HG02588 (cell line): ENCODE data around the gene DNAJC6.

Experiments used
- ATAC-seq: cut with Tn5 transposase; IDR thresholded peaks from one replicate; pipeline ENCODE4 v1.9.1; 2021; ENCODE audit warnings: mild to moderate bottlenecking, moderate library complexity; ENCODE audit not compliant: unreplicated experiment

Gene DNAJC6

DNA sequence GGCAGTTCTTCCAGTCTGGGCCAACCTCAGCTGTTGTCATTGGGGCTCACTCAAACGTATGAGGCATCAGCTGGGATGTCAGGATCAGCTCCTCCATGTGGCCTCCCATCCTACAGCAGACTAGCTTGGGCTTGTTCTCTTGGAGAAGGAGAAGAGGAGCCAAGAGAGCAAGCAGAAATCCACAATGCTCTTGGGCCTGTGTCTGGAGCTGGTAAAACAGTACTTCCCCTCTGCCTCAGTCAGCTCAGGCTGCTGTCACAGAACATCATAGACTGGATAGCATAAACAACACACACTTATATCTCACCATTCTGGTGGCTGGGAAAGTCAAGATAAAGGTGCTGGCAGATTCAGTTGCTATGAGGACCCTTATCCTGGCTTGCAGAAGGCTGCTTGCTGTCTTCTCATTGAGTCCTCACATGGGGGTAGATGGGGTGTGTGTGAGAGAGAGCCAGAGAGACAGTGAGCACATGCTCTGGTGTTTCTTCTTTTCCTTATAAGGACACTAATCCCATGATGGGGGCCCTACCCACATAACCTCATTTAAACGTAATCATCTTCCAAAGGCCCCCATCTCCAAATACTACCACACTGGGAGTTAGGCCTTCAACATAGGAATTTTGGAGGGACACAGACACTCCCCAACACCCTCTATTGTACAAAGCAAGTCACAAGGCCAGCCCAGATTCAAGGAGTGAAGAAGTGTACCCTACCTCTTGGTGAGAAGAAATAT is 16.3 kb upstream of the DNAJC6 start:
- ATAC-seq, result no peak

- ATAC-seq, result no peak
Observed at GRCh38 chr1:65297706-65298105, 11.6 kb upstream of the DNAJC6 start.

DNA sequence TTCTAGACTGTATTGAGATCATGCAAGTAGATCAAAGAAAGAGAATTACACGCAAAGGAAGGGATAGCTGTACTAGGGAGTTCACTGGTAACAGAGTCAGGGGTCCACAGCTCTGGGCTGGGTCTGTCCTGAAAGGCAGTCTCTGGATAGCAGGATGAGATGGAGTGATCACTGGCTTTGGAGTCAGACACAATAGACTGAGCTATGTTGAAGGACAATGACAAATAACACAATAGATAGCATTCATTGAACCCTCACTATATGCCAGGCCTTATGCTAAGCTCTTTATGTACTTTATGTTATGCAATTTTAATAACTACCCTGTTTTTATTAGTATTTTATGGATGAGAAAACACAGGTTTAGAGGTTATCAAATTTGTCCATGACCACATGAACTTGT is 10.0 kb upstream of the DNAJC6 start:
- ATAC-seq, result no peak

DNA sequence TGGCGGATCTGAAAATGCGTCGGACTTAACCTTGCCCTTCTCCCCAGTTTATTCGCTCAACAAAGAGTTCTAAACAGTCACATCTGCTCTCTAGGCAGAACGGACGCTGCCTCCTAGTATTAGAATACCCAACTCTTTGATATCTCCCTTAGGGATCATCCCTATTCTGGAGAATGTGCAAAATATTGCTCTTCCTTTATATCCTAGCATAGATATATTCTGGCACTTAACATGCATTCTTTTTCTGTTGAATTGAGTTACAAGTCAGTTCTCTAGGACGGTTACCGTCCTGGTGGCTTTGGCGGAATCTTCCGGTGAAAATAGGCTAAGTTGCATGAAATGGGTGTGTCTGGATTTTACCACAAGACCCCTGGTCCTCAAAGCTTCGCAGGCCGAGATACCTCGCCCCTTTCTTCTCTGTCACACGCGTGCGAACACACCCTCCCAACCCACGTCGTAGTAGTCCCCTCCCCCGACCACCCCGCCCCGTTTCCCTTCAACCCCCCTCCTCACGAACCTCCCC is 501 bp upstream of the DNAJC6 start:
- no peak for ATAC-seq

GRCh38 chr1:65310078-65310587 is 790 bp downstream of the DNAJC6 start:
- ATAC-seq, result no peak

GRCh38 chr1:65311760-65312159 is 2.4 kb downstream of the DNAJC6 start:
- ATAC-seq, result no peak

DNA sequence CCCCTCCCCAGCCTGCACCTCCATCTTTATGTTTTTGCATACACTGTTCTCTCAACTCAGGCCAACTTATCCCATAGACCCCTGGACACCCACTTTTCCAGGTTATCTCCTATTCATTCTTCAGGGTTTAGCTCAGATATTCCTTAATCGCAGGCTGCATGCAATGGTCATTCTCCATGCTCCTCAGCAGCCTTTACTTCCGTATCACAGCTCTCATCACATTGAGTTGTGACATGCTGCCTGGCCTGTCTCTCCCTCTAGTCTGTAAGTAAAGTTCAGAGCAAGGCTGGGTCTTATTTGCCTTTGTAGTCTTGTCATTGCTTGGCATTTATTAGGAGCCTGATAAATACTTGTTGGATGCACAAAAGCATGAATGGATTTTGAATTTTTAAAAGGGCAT is 6.9 kb downstream of the DNAJC6 start:
- no peak for ATAC-seq

DNA sequence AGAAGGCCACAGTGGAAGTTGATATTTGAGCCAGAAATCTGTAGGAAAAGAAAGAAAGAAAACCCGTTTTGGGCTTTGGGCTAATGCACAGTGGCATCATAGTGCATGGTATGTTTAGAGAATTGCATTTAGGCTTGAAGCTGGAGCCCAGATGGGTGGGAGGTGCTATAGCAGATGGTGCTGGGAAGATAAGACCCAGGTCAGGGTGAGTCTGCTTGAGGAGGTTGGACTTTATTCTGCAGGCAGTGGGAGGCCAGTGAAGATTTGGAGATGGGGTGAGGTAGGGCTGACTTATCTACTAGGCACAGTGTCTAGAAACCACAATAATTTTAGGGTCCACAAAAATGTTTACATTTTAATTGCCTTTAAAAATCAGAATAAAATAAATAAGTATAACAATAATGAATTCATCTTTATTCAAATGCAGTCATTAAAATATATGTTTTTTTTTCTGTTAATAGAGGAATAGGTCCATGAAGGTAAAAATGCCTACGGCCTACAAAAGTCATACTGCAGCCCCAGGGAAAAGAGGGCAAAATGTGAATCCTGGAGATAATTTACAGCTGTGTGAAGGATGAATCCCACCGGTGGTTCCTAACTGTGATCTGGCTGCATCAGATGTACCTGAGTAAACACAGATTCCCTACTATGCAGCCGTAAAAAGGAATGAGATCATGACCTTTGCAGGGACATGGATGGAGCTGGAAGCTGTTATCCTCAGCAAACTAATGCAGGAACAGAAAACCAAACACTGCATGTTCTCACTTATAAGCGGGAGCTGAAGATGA is 8.7 kb downstream of the DNAJC6 start:
- no peak for ATAC-seq

DNA sequence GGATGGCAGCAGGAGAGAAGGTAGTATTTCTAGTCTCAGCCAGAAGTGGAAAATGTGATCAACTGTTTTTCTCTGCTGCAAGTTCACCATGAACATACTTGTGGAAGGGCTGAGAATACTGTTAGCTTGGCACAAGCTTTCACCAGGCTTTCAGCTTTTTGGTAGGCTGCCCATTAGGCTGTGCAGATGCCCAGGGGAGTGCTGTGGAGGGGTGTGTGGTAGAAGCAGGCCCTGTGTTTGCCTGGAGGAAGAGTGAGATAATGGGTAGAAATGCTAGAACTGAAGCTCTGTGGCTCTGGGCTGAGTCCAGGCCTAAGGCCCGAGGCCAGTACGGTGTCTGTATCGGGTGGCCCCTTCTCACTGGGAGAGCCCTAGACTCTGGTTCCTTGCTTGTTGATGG is 9.8 kb downstream of the DNAJC6 start:
- no peak for ATAC-seq

DNA sequence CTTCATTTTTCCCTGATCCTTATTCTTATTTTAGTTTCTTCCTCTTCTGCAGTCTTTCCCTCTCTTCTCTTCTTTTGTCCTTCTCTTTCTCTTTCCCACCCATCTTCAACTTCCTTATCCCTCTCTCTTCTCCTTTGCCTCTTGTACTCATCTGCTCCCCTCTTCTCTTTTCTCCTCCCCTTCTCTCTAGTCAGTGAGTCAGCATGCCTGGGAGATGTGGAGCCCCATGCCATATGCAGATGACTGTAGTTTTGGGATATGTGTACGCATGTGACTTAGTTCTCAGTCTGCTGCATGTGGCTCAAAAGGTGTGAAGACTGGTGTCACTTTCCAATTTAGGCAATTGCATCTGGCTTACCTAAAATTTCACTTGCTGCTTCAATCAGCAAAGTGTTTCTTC is 10.4 kb downstream of the DNAJC6 start:
- no peak for ATAC-seq

DNA sequence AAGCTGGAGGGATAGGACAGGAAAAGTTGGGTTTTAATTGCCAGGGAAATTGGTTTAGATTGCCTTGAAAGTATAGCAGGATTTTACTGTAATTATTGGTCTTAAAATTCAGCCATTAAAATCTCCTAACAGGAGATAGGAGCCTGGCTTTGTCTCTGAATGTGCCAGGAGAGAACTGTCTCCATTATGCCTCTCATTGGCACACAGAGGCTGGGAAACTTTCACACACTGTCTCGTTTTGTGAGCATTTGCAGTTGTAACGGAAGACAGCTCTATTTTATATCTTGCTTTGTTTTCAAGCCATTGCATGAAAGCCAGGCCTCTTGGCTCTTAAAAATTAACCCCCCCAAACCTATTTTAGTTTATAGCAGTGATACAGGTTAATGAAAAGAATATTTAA is 12.5 kb downstream of the DNAJC6 start:
- no peak for ATAC-seq

GRCh38 chr1:65323246-65323645 is 13.9 kb downstream of the DNAJC6 start:
- ATAC-seq, result no peak

- no peak for ATAC-seq
Observed at GRCh38 chr1:65330021-65330420, 20.7 kb downstream of the DNAJC6 start.

DNA sequence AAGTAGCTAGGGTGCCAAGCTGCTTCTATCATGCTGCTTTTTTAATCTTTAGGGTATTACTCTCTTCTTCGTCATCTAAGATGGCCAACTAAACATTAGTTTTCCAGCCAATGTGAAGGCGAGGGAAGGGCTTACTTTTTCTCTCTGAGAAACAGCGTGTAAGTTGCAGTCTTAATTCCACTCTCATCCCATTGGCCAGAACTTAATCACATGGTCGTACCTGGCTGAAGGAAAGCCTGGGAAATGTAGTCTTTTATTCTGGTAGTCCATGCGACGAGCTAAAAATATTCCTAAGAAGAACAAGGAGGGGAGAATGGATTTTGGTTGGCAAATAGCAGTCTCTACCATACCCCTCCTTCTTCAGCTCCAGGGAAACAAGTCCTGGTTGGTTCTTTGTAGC is 21.5 kb downstream of the DNAJC6 start:
- ATAC-seq, result no peak

GRCh38 chr1:65332821-65333220 is 23.5 kb downstream of the DNAJC6 start:
- ATAC-seq, result no peak

- ATAC-seq, result no peak
Observed at GRCh38 chr1:65334081-65334480, 24.7 kb downstream of the DNAJC6 start.

- no peak for ATAC-seq
Observed at GRCh38 chr1:65339866-65340468, 30.6 kb downstream of the DNAJC6 start.

GRCh38 chr1:65341381-65341780 is 32.0 kb downstream of the DNAJC6 start:
- no peak for ATAC-seq

DNA sequence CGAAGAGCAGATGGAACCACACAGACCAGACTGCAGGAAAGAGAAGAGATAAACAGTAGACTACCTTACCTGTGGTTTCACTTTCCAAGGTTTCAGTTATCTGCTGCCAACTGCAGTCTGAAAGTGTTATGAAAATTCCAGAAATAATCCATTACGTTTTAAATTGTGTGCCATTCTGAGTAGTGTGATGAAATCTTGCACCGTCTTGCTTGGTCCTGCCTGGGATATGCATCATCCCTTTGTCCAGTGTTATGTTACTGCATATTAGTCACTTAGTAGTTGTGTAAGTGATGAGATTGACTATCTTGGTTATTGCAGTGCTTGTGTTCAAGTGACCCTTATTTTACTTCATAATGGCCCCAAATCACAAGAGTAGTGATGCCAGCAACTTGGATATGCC is 33.9 kb downstream of the DNAJC6 start:
- ATAC-seq, result no peak

DNA sequence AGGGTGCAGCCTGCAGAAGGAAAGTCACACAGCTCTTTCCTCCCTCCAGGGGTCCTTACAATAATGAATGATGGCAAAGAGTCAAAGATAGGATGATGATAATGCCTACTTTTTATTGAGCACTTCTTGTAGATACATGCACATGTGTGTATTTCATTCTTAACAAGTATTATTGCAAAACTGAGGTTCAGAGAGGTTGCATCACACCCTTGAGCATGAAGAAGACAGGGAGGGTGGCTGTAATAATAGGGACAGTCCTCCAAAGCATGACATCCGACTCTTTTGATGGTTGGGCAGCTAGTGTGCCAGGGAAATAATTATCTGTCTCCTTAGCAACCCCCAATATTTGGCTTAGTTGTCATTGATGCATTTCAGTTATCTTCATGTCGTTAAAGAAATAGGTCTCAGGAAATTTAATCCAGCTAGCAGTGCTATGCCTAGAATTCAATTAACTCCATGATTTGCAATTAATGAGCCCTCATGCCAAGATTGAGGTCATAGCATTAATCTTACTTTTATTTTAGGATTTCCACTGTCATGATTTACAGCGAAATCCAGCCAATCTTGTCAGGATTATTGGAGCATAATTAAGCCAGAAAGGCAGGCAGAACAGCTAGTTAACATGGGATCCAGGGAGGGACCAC is 35.0 kb downstream of the DNAJC6 start:
- no peak for ATAC-seq

DNA sequence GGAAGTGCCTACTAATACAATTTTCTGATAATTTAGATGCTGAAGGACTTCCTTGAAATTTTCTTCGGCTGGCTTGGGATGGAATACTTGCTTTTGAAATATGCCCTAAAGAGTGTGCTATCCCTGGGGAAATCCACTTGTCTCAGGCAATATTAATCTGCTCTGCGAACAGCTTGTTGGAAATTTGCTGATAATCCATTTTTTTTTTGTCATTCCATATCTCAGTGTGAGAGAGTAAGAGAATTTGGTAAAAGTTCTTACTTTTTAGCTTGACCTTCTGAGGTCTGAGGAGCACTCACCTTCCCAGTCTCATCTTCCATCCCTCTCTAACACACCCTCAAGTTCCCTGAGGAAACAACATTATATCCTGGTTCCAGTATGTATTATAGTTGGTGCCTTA is 36.8 kb downstream of the DNAJC6 start:
- no peak for ATAC-seq
